Gastroesophageal sphincter (tissue), 3 donors: Measurements from ENCODE around the gene SNX25.
"Not testable (repeated sequence)": the region's sequence is repeated elsewhere in the genome, so short reads cannot be mapped to it uniquely, and the experiment has no call there.

ENCODE experiments used
- CTCF ChIP-seq, 4 experiments: fragments of 200-600 bp in 2 of 4; fragments of 450-650 bp in 2 of 4; sonication (generic) in 1 of 4; IDR thresholded peaks; one replicate each; pipeline ENCODE4 v1.5.1; 2017 to 2019; ENCODE audit warnings: antibody characterized with exemption in 4 of 4, mild to moderate bottlenecking in 2 of 4, moderate library complexity in 2 of 4
- EP300 ChIP-seq: sonication (generic); formaldehyde crosslinking; IDR thresholded peaks from one replicate; pipeline ENCODE4 v1.6.1; 2017; ENCODE audit warnings: antibody characterized with exemption, mild to moderate bottlenecking
- POLR2A ChIP-seq, 2 donors: fragments of 450-650 bp; IDR thresholded peaks; one replicate each; pipeline ENCODE4 v1.6.1; 2017; ENCODE audit warnings: antibody characterized with exemption in 2 of 2, mild to moderate bottlenecking in 2 of 2, moderate library complexity in 1 of 2

GRCh38 chr4:185324361-185324760 lies 115.0 kb downstream of the SNX25 start:
- TF ChIP-seq POLR2A (IDR thresholded peaks at IDR 0.05); CTCF (IDR thresholded peaks at IDR 0.05); EP300: not testable (repeated sequence)
